GM18868 (cell line): Measurements from ENCODE around the gene COL16A1.
"Not testable (repeated sequence)": the region's sequence is repeated elsewhere in the genome, so short reads cannot be mapped to it uniquely, and the experiment has no call there.

Source experiments
- ATAC-seq: cut with Tn5 transposase; IDR thresholded peaks from one replicate; pipeline ENCODE4 v1.9.1; 2021; ENCODE audit warnings: mild to moderate bottlenecking, moderate library complexity; ENCODE audit not compliant: unreplicated experiment

COL16A1 gene

GRCh38 chr1:31707711-31708110, 3.9 kb upstream of the COL16A1 start:
- ATAC-seq = no peak

GRCh38 chr1:31707059-31707600, 3.3 kb upstream of the COL16A1 start:
- ATAC-seq = not testable (repeated sequence)

- no peak for ATAC-seq
These were observed 2.7 kb upstream of the COL16A1 start for GRCh38 chr1:31706384-31707058.

- ATAC-seq = no peak
These were observed 1.5 kb upstream of the COL16A1 start for GRCh38 chr1:31705080-31705866.

- no peak for ATAC-seq
These were observed 658 bp upstream of the COL16A1 start for GRCh38 chr1:31704271-31705079.

GRCh38 chr1:31702836-31703404, 897 bp downstream of the COL16A1 start:
- no peak for ATAC-seq

- no peak for ATAC-seq
These were observed 2.6 kb downstream of the COL16A1 start for GRCh38 chr1:31701091-31701736.

GRCh38 chr1:31700468-31701090, 3.2 kb downstream of the COL16A1 start:
- ATAC-seq = no peak

- ATAC-seq = no peak
These were observed 4.4 kb downstream of the COL16A1 start for GRCh38 chr1:31699341-31699891.

- no peak for ATAC-seq
These were observed 6.3 kb downstream of the COL16A1 start for GRCh38 chr1:31697369-31697984.

GRCh38 chr1:31696242-31696641, 7.6 kb downstream of the COL16A1 start:
- ATAC-seq = no peak

GRCh38 chr1:31695327-31695726, 8.5 kb downstream of the COL16A1 start:
- no peak for ATAC-seq

GRCh38 chr1:31694964-31695313, 8.9 kb downstream of the COL16A1 start:
- ATAC-seq = no peak

GRCh38 chr1:31694069-31694963, 9.5 kb downstream of the COL16A1 start:
- ATAC-seq = no peak

- no peak for ATAC-seq
These were observed 10.6 kb downstream of the COL16A1 start for GRCh38 chr1:31693231-31693630.

GRCh38 chr1:31691951-31692350, 11.9 kb downstream of the COL16A1 start:
- no peak for ATAC-seq

GRCh38 chr1:31691446-31691845, 12.4 kb downstream of the COL16A1 start:
- ATAC-seq = no peak

- ATAC-seq = no peak
These were observed 12.9 kb downstream of the COL16A1 start for GRCh38 chr1:31690921-31691320.
